HG03175 (cell line): ENCODE data around the gene RAB7B.

Source experiments
- ATAC-seq: cut with Tn5 transposase; IDR thresholded peaks from one replicate; pipeline ENCODE4 v1.9.1; 2021; ENCODE audit warnings: mild to moderate bottlenecking, moderate library complexity; ENCODE audit not compliant: unreplicated experiment

The RAB7B gene

GRCh38 chr1:205975387-205975998 is 27.7 kb downstream of the RAB7B start:
- ATAC-seq, result no peak

DNA sequence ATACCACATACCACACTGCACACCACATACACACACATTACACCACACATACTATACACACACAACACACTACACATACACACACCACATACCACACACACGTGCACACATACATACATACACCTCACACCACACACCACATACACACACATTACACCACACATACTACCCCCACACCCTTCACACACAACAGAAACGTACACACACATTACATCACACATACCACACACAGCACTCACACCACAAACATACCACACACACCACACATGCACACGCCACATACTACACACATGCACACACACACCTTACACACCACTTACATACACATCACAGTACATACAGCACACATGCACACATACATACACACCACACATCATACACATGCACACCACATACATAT is 28.5 kb downstream of the RAB7B start:
- ATAC-seq, result no peak

GRCh38 chr1:205973377-205974232 is 29.6 kb downstream of the RAB7B start:
- ATAC-seq, result no peak

- ATAC-seq, result no peak
Observed at GRCh38 chr1:205972491-205973168, 30.6 kb downstream of the RAB7B start.

DNA sequence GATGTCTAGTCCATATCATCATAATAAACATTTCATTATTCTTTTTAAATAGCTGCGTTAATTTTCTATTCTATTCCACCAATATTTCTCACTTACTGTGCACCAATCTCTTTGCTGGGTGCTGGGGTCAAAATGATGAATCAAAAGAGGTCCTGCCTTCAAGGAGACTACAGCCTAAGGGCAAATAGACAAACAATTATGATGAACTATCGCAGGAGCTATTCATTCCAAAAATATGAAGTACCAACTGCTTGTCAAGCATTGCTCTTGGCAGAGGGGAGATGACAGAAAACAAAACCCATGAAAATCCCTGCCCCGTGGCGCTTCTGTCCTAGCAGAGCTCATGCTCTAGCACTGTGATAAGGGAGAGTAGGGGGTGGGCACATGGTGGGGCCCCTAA is 31.1 kb downstream of the RAB7B start:
- no peak for ATAC-seq

DNA sequence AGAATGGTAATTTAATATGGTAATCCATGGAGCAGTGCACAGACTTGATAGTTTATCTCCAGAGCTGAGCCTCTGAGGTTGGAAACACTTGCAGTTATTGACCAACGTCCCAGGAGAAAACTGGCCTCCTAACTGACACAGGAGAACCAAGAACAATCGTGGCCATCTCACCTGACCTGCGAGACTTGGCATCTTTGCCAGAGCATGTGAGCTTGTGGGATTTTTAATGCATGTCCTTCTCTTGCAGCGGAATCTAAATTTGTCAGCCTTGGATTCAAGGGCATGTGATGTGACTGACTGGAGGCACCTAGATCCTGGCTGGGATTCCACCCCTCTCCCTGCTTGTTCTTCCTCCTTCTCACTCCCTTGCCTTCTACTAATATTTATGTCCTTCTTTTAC is 32.1 kb downstream of the RAB7B start:
- ATAC-seq, result no peak

DNA sequence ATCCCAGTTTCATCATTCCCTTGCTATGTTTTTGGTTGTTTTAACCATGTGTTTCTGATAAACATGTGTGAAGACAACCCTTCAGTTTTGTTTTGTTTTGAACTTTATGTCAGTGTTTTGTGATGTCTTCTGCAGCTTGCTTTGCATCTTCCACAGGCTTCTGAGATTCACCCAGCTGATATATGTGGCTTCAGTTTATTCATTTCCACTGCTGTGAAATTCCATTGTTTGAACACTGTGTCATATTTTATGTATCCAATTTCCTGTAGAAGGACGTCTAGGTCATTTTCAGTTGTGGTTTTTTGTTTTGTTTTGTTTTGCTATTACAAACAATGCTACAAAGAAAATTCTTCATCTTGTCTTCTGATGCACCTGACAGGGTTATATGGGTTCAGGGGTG is 32.7 kb downstream of the RAB7B start:
- ATAC-seq, result no peak

DNA sequence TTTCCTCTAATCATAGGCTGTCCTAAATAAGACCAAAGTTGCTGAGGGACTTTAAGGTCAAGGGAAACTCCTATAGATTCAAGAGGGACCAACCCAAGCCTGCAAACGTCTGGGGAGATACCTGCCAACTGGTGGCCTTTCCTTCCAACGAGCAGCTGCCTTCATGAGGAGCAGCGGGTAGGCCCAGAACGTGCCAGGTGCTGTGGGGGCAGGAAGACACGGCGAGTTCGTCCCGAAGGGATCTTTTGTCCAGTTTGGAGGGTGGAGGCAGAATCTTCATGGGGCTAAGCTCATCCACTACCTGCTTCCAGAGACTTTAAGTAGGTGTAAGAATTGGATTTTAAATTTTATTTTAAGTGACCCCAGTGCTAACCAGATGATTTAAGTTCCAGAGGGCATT is 34.0 kb downstream of the RAB7B start:
- no peak for ATAC-seq

- no peak for ATAC-seq
Observed at GRCh38 chr1:205967554-205968335, 35.5 kb downstream of the RAB7B start.

DNA sequence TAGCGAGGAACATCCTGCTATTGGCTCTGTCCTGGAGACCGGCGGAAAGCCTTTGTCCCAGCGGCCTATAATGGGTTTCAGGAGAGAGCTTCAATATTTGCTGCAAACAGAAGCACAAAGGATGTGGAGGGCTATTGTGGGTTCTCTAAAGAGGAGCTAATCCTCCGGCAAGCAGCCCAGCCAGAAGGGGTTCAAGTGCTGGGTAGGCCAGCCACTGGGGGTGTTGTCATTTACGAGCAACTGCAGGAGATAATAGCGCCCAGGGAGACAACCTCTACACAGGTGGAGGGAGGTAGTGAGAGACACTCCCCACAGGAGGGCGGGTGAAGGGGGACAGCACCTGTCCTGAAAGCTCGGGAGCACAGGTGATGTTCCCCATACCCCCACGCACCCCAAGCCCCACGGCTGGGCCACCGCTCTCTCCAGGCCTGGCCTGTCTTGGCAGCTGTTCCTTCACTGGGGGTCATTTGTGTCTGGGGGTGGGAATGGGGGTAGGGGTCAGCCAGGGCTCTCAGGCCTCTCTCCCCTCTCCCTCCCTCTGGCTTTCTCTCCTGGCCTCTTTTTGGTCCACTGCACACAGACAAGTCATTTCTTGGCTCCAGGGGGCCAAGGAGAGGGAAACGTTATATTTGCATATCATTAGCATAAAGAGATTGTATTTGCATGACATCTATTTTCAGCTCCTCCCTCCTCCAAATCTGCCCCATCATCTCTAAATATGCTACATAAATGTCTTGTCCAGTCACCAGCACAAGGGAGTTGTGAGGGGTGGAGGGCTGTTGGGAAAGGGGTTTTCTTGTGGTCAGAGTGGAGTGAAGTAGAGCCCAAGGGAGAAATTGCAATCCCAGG is 37.9 kb downstream of the RAB7B start:
- no peak for ATAC-seq

DNA sequence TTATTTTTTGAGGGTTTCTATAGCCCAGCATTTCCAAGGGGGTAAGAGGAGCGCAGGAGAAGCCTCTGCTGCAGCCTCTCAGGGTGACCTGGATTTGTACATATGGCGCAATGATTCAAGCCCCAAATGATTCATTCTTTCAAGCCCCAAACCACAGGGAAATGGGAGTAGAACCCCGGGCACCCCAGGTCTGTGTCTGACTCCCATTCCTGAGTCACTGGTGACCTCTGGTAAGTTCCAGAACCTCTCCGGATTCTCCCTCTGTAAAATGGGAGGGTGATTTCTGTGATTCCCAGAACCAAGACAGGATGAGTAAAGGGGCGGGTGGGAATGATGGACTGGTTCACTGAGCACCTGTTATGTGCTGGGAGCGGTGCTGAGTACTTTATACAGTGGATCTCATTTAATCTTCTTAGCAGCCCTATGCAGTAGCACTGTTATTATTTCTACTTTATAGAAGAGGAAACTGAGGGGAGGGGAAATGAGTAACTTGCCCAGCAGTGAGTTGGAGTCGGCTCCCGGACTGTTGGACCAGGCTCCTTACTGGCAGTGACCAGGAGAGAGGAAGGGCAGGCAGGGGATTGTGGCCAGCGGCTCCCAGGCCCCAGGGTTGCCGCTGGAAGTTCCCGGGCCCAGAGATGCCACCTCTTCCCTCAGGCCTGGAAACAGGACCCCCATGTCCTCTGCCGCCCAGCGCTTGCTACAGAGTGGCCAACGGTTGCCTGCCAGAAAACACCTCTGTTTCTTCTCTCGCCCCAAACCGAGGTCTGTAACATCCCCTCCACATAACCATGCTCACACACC is 39.6 kb downstream of the RAB7B start:
- ATAC-seq, result no peak

GRCh38 chr1:205962821-205963221 is 40.4 kb downstream of the RAB7B start:
- ATAC-seq, result no peak

- ATAC-seq, result no peak
Observed at GRCh38 chr1:205961991-205962820, 41.0 kb downstream of the RAB7B start.

- ATAC-seq, result no peak
Observed at GRCh38 chr1:205961405-205961804, 41.8 kb downstream of the RAB7B start.

- ATAC-seq, result no peak
Observed at GRCh38 chr1:205959789-205960188, 43.4 kb downstream of the RAB7B start.

GRCh38 chr1:205955499-205955898 is 47.7 kb downstream of the RAB7B start:
- ATAC-seq, result no peak

- no peak for ATAC-seq
Observed at GRCh38 chr1:205954819-205955404, 48.3 kb downstream of the RAB7B start.

DNA sequence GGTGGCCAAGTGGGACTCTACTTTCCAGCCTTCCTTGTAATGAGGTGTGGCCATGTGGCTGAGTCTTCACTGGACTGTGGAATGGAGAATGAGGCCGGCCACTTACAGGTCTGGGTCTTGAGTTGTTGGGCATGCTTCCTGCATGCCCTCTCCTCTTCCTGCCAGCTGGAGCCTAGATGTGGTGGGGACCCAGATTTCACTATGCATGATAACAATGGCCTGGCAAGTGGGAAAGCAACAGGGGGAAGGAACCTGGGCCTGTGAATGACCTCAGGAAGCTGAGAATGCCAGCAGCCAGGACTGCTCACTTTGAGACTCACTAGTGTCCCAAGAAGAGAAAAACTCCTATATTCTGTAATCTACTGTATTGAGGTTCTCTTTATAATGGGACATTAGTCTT is 51.4 kb downstream of the RAB7B start:
- no peak for ATAC-seq
